Gastrocnemius medialis (tissue), 4 donors: ENCODE data around the gene TTC9C.

Experiments used
- CTCF ChIP-seq, 5 experiments: fragments of 450-650 bp in 3 of 5; fragments of 200-600 bp in 2 of 5; sonication (generic) in 2 of 5; IDR thresholded peaks in 4 of 5; conservative IDR thresholded peaks in 1 of 5; 1 replicate in 4 of 5; 2 replicates in 1 of 5; pipeline ENCODE4 v1.5.1; 2016 to 2019; ENCODE audit warnings: antibody characterized with exemption in 5 of 5, mild to moderate bottlenecking in 3 of 5, moderate library complexity in 3 of 5
- POLR2A ChIP-seq, 2 donors: fragments of 450-650 bp; IDR thresholded peaks; one replicate each; pipeline ENCODE4 v1.6.1; 2017; ENCODE audit warnings: antibody characterized with exemption in 2 of 2, mild to moderate bottlenecking in 2 of 2, moderate library complexity in 2 of 2

DNA sequence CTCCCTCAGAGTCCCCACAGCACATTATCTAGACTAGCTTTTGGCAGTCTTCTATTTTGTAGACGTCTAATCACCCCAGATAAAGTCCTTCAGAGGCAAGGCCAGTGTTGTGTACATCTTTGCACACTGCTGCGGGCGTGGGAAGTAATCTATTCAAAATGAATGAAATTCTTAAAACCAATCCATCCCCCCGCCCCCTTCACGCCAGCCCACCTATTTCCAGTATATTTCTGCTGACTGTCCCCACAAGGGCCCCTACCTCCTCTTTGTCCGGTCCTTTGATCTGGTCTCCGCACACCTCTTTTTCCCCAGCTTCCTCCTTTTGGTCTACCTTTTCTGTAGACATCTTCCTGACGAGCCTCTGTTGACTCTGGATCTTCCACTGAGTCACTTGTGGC, 21.4 kb upstream of the TTC9C start:
- no peak for TF ChIP-seq CTCF (IDR thresholded peaks at IDR 0.05 in 4 of 5, conservative IDR thresholded peaks at IDR 0.05 in 1 of 5)
- TF ChIP-seq POLR2A (IDR thresholded peaks at IDR 0.05): no peak
